K562 (cell line): Measurements from ENCODE around the gene KNOP1. TPM values are rescaled to one million over a fixed set of nuclear protein-coding genes. Genes with fewer than 3 reads are reported as not detected.
"Not testable (repeated sequence)": the region's sequence is repeated elsewhere in the genome, so short reads cannot be mapped to it uniquely, and the experiment has no call there.

ENCODE experiments used
- ATAC-seq: fragments of 200-7000 bp; cut with Tn5 transposase; 3 replicates; pipeline ENCODE4 v1.9.1; 2020; ENCODE audit warnings: moderate library complexity
- BruUV-seq: library from RNA; stranded (reverse); fragments of 400-500 nt; replicated peaks from 2 replicates; lab custom pipeline; 2021; lab: Mats Ljungman, UMichigan
- CTCF ChIA-PET: fragments of 300-600 bp; formaldehyde crosslinking; extraction: SDS; loops from one replicate; lab custom pipeline; 2021; ENCODE audit warnings: low intra/inter-chr PET ratio; lab: Yijun Ruan, JAX
- POLR2A ChIA-PET: fragments of 300-600, 350-650 bp; sonication (Branson Sonifier 250); formaldehyde crosslinking; extraction: SDS; loops from one replicate; lab custom pipeline; 2021; ENCODE audit warnings: antibody characterized with exemption, inconsistent platforms; lab: Yijun Ruan, JAX
- DNase-seq, 4 experiments: peaks; one replicate each; pipeline versions ENCODE4 v3.0.0 to v3.0.0-alpha.2; 2011 to 2018; ENCODE audit warnings: low spot score in 3 of 4, mixed read lengths in 3 of 4; ENCODE audit errors: extremely low read depth in 1 of 4
- FAIRE-seq: peaks from 2 replicates; lab custom pipeline; 2011; peaks lifted over from hg19 to GRCh38; lab: Jason Lieb, UNC
- H2AFZ ChIP-seq: 2 replicates; pipeline ENCODE4 v1.6.0; 2011; ENCODE audit warnings: low read depth, low read length, control low read depth, inconsistent platforms
- H3K27ac ChIP-seq: fragments of 200-600 bp; 3 replicates; pipeline ENCODE4 v1.8.0; 2011; ENCODE audit warnings: low read depth, mild to moderate bottlenecking, control low read depth, inconsistent platforms, low read length, moderate library complexity, mixed read lengths; ENCODE audit errors: extremely low read depth
- H3K27me3 ChIP-seq, 2 experiments: fragments of 300-600 bp in 1 of 2; 2 replicates in 1 of 2; 3 replicates in 1 of 2; pipeline versions ENCODE4 v1.6.0 to v1.8.0; 2011; ENCODE audit warnings: inconsistent platforms in 2 of 2, low read length in 2 of 2, mild to moderate bottlenecking in 1 of 2, mixed read lengths in 1 of 2, moderate library complexity in 1 of 2; ENCODE audit not compliant: control insufficient read depth in 2 of 2, insufficient read depth in 2 of 2
- H3K36me3 ChIP-seq: fragments of 300-600 bp; 3 replicates; pipeline ENCODE4 v1.8.0; 2011; ENCODE audit warnings: mild to moderate bottlenecking, low read length, inconsistent platforms; ENCODE audit not compliant: control insufficient read depth, insufficient read depth
- H3K4me1 ChIP-seq, 2 experiments: fragments of 200-600 bp in 1 of 2; replicated peaks in 1 of 2; 2 replicates in 1 of 2; 3 replicates in 1 of 2; pipeline versions ENCODE4 v1.5.1 to v1.8.0; 2011; ENCODE audit warnings: inconsistent platforms in 2 of 2, low read length in 2 of 2, mild to moderate bottlenecking in 1 of 2, mixed read lengths in 1 of 2, moderate library complexity in 1 of 2; ENCODE audit not compliant: control insufficient read depth in 2 of 2, insufficient read depth in 2 of 2
- H3K4me2 ChIP-seq: 2 replicates; pipeline ENCODE4 v1.6.1; 2011; ENCODE audit warnings: low read length, control low read depth, inconsistent platforms, mixed read lengths; ENCODE audit not compliant: insufficient read depth
- H3K4me3 ChIP-seq: fragments of 200-600 bp; sonication (generic), shearing (Covaris generic); 2 replicates; pipeline ENCODE4 v1.5.1; 2016; ENCODE audit warnings: control low read depth, inconsistent platforms
- H3K79me2 ChIP-seq: fragments of 200-600 bp; 3 replicates; pipeline ENCODE4 v1.8.0; 2011; ENCODE audit warnings: low read length, inconsistent platforms; ENCODE audit not compliant: control insufficient read depth, insufficient read depth
- H3K9ac ChIP-seq, 2 experiments: 2 replicates each; pipeline versions ENCODE4 v1.6.0 to v1.6.1; 2011; ENCODE audit warnings: low read depth in 2 of 2, low read length in 2 of 2, control low read depth in 1 of 2, inconsistent platforms in 1 of 2, mild to moderate bottlenecking in 1 of 2, mixed read lengths in 1 of 2; ENCODE audit not compliant: insufficient read depth in 1 of 2
- H3K9me1 ChIP-seq: one replicate; pipeline ENCODE4 v1.6.0; 2011; ENCODE audit warnings: inconsistent platforms, mild to moderate bottlenecking, low read length, moderate library complexity; ENCODE audit not compliant: control insufficient read depth, insufficient read depth
- H3K9me3 ChIP-seq: replicated peaks from 2 replicates; pipeline ENCODE4 v1.5.1; 2011; ENCODE audit warnings: low read depth, low read length, inconsistent platforms; ENCODE audit not compliant: control insufficient read depth, insufficient read depth
- H4K20me1 ChIP-seq: replicated peaks from 2 replicates; pipeline ENCODE4 v1.6.1; 2011; ENCODE audit warnings: low read length, inconsistent platforms, mixed read lengths; ENCODE audit not compliant: control insufficient read depth, insufficient read depth
- MAFG ChIP-seq: fragments of 450-650 bp; conservative IDR thresholded peaks from 2 replicates; pipeline ENCODE4 v1.6.1; 2016; ENCODE audit warnings: missing genetic modification characterization, missing compliant biosample characterization
- NR2C2 ChIP-seq, 2 experiments: fragments of 200-800 bp in 1 of 2; sonication (Bioruptor generic) in 1 of 2; sonication (generic) in 1 of 2; formaldehyde crosslinking in 1 of 2; IDR thresholded peaks; 2 replicates each; pipeline versions ENCODE4 v1.6.1 to v1.8.0; 2016 to 2022; ENCODE audit warnings: mild to moderate bottlenecking in 1 of 2, missing compliant biosample characterization in 1 of 2, missing genetic modification characterization in 1 of 2, missing genetic modification reagents in 1 of 2
- PCBP2 ChIP-seq: fragments of 200-400 bp; formaldehyde crosslinking; IDR thresholded peaks from 2 replicates; pipeline ENCODE4 v1.6.1; 2018; ENCODE audit warnings: low read length, low read depth, mild to moderate bottlenecking, moderate library complexity; ENCODE audit not compliant: poor library complexity, severe bottlenecking
- SMAD3 ChIP-seq: fragments of 450-650 bp; formaldehyde crosslinking; conservative IDR thresholded peaks from 2 replicates; pipeline ENCODE4 v1.4.0; 2020; ENCODE audit warnings: mild to moderate bottlenecking
- ZEB2 ChIP-seq: fragments of 450-650 bp; IDR thresholded peaks from 2 replicates; pipeline ENCODE4 v1.6.1; 2016
- ZNF408 ChIP-seq: fragments of 250-450 bp; sonication (Bioruptor Pico); IDR thresholded peaks from 2 replicates; pipeline ENCODE4 v1.4.0; 2020; ENCODE audit warnings: low read depth, mild to moderate bottlenecking, moderate library complexity
- ZNF766 ChIP-seq: fragments of 200-800 bp; sonication (Bioruptor generic); conservative IDR thresholded peaks from 2 replicates; pipeline ENCODE4 v1.6.1; 2016; ENCODE audit warnings: missing genetic modification characterization, missing compliant biosample characterization
- WGBS: fragments of 100-300 bp; shearing (Covaris generic); methylation state at CpG from one replicate; pipeline ENCODE4 v1.1.6; 2016; ENCODE audit warnings: low coverage, mixed read lengths; ENCODE audit not compliant: insufficient coverage; ENCODE audit errors: missing lambda C conversion rate; 5-methylcytosine and 5-hydroxymethylcytosine counted together
- in situ Hi-C: fragments of 300-500 bp; cut with MboI; formaldehyde crosslinking; loops from 4 replicates; pipeline ENCODE4 v1.15.0; 2018; ENCODE audit warnings: inconsistent platforms, mixed read lengths
- intact Hi-C: fragments of 100-400 bp; cut with micrococcal nuclease; formaldehyde crosslinking; loops from 2 replicates; pipeline ENCODE4 v1.14.2; 2022
- polyA plus RNA-seq, 8 experiments: library from polyadenylated mRNA; depleted of rRNA in 4 of 8; stranded (reverse) in 5 of 8; unstranded in 3 of 8; fragments of >200 nt; fragmentation: Nextera tagmentation in 2 of 8; fragmentation: Illumina TruSeq in 1 of 8; extraction: Ambion mirVana in 2 of 8; extraction: Trizol in 1 of 8; gene quantifications; 2 replicates each; pipeline versions ENCODE4 v1.2.1 to v1.2.3, GENCODE V29; 2011 to 2014; ENCODE audit warnings: inconsistent platforms in 1 of 8, missing spikeins in 1 of 8
- total RNA-seq, 7 experiments: library from RNA; depleted of rRNA in 6 of 7; stranded (reverse); fragments of >200 nt in 6 of 7; fragmentation: Illumina TruSeq in 2 of 7; extraction: Trizol in 2 of 7; gene quantifications; 2 replicates each; pipeline versions ENCODE4 v1.2.1 to v1.2.3, GENCODE V29; 2011 to 2021; ENCODE audit warnings: low replicate concordance in 1 of 7
- TF ChIP-seq, protein P1 (sequence below): fragments of 250-450 bp; sonication (Bioruptor Pico); IDR thresholded peaks from 2 replicates; pipeline ENCODE4 v1.6.1; 2021; ENCODE audit warnings: mild to moderate bottlenecking

Gene KNOP1
- total and polyA plus RNA-seq, 9 of the 15 experiments (the other 6 are each of a cell fraction or from before 2014, with no cell fraction given), result 22.4 to 57.6 (median 39.3) TPM

DNA sequence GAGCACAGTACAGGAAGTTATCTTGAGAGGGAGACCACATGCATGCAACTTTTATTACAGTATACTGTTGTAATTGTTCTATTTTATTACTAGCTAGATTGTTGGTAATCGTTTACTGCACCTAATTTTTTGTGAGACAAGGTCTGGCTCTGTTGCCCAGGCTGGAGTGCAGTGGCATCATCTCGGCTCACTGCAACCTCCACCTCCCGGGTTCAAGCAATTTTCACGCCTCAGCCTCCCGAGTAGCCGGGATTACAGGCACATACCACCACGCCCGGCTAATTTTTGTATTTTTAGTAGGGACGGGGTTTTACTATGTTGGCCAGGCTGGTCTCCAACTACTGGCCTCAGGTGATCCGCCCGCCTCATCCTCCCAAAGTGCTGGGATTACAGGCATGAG, 1.3 kb downstream of the KNOP1 start:
- CTCF ChIA-PET, result not testable (repeated sequence)

DNA sequence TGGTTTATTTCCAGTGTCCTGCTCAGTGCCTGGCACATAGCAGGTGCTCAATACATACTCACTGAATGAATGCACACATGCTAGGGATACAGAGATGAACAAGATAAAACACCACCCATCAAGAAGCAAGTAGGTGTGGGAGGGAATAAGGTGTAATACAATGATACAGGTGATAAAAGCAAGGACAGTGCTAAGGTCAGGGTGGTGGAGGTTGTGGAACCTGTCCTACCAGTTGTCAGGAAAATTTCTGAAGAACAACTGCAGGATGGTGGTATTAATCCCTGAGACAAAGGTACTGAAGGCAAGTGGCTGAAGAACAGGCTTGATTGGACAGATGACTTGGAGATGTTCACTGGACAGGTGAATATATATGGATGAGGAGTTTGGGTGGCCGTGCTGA, 1.8 kb downstream of the KNOP1 start:
- H3K4me3 ChIP-seq, result peak overlapping the region; percentile 68
- H3K4me1 ChIP-seq, result peaks cover 20 to 35% of the 10 kb centered on the region in 2 experiments; a peak in 4 of 5 replicates
- ATAC-seq (no peak), DNase-seq (no peak), FAIRE-seq (no peak)
- peaks cover 1% of the 10 kb centered on the region for H3K9me1 ChIP-seq
- intact Hi-C loops, result no loop called here
- H3K79me2 ChIP-seq, result peaks cover 85% of the 10 kb centered on the region
- H3K27ac ChIP-seq, result no peak overlapping the region
- no peaks in the 10 kb centered on the region for H3K27me3 ChIP-seq
- ChIA-PET CTCF (no interaction called here), POLR2A (interaction anchor here (1.9 kb wide), 1 partner anchor 9 kb away, joined by 6 read pairs; no protein-coding TSS in a partner anchor)
- H3K9me3 ChIP-seq, result no peaks in the 10 kb centered on the region
- H3K4me2 ChIP-seq, result peak overlapping the region; percentile 96
- WGBS, result 18% methylated on average over 1 of the region's 1 CpG
- no peak overlapping the region for H2AFZ ChIP-seq
- H3K9ac ChIP-seq, result peak overlapping the region; percentile 14 to 21; a peak in 2 of 4 replicates
- in situ Hi-C loops, result no loop called here
- no peak for TF ChIP-seq ZNF766 (CRISPR knock-in tag)
- TF ChIP-seq PCBP2, result no peak
- TF ChIP-seq ZEB2, result no peak
- TF ChIP-seq SMAD3 (CRISPR knock-in tag), result no peak
- TF ChIP-seq, protein P1, sequence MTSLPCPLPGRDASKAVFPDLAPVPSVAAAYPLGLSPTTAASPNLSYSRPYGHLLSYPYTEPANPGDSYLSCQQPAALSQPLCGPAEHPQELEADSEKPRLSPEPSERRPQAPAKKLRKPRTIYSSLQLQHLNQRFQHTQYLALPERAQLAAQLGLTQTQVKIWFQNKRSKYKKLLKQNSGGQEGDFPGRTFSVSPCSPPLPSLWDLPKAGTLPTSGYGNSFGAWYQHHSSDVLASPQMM (CRISPR knock-in tag), result no peak
- no peak for TF ChIP-seq NR2C2 (CRISPR knock-in tag; IDR thresholded peaks at IDR 0.05)
- TF ChIP-seq NR2C2 (tag; IDR thresholded peaks at IDR 0.05), result no peak
- TF ChIP-seq ZNF408 (CRISPR knock-in tag), result no peak
- no peak for TF ChIP-seq MAFG (tag)
- peaks cover 49% of the 10 kb centered on the region for H3K36me3 ChIP-seq
- BruUV-seq, result no TSS peak
- peaks cover 20% of the 10 kb centered on the region; the same call in 1 of the 2 replicates for H4K20me1 ChIP-seq

More for the DNA sequence above, 1.3 kb downstream of the KNOP1 start:
- peak overlapping the region; percentile 80 to 99; a peak in 3 of 4 replicates for H3K9ac ChIP-seq
- DNase-seq, ATAC-seq, H3K9me3 ChIP-seq, in situ Hi-C loops, H3K9me1 ChIP-seq, FAIRE-seq, BruUV-seq, H3K27me3 ChIP-seq, H2AFZ ChIP-seq, intact Hi-C loops, H3K27ac ChIP-seq: not testable (repeated sequence)
- peaks cover 20% of the 10 kb centered on the region; the same call in 1 of the 2 replicates for H4K20me1 ChIP-seq
- peak overlapping the region; percentile 68 for H3K4me3 ChIP-seq
- H3K79me2 ChIP-seq, result peaks cover 79% of the 10 kb centered on the region
- peaks cover 19 to 38% of the 10 kb centered on the region in 2 experiments; a peak in 4 of 5 replicates for H3K4me1 ChIP-seq
- WGBS, result 14% methylated on average over 11 of the region's 11 CpGs
- POLR2A ChIA-PET, result interaction anchor here (1.9 kb wide), 1 partner anchor 10 kb away, joined by 6 read pairs; no protein-coding TSS in a partner anchor
- peaks cover 44% of the 10 kb centered on the region for H3K36me3 ChIP-seq
- peak overlapping the region; percentile 96 for H3K4me2 ChIP-seq
